GM12801 (cell line): Measurements from ENCODE around the gene TMSB15C.
"Not testable (repeated sequence)": the region's sequence is repeated elsewhere in the genome, so short reads cannot be mapped to it uniquely, and the experiment has no call there.

Experiments
- TF ChIP-seq, protein P1 (sequence below): IDR thresholded peaks from one replicate; pipeline ENCODE4 v1.5.1; 2011; ENCODE audit warnings: control low read depth; ENCODE audit not compliant: insufficient read length; ENCODE audit errors: extremely low read depth

TMSB15C gene

GRCh38 chrX:104075778-104076445 lies at the start of gene TMSB15C:
Gene TMSB15C (minus strand): TSS chrX:104076236.
- TF ChIP-seq, protein P1, sequence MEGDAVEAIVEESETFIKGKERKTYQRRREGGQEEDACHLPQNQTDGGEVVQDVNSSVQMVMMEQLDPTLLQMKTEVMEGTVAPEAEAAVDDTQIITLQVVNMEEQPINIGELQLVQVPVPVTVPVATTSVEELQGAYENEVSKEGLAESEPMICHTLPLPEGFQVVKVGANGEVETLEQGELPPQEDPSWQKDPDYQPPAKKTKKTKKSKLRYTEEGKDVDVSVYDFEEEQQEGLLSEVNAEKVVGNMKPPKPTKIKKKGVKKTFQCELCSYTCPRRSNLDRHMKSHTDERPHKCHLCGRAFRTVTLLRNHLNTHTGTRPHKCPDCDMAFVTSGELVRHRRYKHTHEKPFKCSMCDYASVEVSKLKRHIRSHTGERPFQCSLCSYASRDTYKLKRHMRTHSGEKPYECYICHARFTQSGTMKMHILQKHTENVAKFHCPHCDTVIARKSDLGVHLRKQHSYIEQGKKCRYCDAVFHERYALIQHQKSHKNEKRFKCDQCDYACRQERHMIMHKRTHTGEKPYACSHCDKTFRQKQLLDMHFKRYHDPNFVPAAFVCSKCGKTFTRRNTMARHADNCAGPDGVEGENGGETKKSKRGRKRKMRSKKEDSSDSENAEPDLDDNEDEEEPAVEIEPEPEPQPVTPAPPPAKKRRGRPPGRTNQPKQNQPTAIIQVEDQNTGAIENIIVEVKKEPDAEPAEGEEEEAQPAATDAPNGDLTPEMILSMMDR: not testable (repeated sequence)

DNA sequence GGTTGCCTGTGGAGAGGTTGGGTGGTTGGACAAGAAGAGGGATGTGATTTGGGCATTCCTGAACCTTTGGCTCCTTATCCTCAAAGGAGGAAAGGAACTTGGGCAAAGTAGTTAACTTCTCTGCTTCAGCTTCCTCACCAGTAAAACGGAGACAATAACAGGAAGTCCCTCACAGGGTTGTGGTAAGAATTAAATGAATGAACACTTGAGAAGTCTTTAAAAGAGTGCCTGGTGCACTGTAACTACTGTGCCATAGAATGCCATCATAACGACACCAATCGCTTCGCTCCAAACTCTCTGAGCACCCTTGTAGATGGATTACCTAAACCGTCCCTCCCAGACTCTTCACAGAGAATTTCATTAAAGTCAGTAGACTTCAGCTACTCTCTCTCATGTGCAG lies 46.8 kb upstream of the TMSB15C start:
- TF ChIP-seq, protein P1: no peak

GRCh38 chrX:104118765-104119164 lies 42.7 kb upstream of the TMSB15C start:
- TF ChIP-seq, protein P1: no peak

GRCh38 chrX:104117759-104118158 lies 41.7 kb upstream of the TMSB15C start:
- TF ChIP-seq, protein P1: no peak

DNA sequence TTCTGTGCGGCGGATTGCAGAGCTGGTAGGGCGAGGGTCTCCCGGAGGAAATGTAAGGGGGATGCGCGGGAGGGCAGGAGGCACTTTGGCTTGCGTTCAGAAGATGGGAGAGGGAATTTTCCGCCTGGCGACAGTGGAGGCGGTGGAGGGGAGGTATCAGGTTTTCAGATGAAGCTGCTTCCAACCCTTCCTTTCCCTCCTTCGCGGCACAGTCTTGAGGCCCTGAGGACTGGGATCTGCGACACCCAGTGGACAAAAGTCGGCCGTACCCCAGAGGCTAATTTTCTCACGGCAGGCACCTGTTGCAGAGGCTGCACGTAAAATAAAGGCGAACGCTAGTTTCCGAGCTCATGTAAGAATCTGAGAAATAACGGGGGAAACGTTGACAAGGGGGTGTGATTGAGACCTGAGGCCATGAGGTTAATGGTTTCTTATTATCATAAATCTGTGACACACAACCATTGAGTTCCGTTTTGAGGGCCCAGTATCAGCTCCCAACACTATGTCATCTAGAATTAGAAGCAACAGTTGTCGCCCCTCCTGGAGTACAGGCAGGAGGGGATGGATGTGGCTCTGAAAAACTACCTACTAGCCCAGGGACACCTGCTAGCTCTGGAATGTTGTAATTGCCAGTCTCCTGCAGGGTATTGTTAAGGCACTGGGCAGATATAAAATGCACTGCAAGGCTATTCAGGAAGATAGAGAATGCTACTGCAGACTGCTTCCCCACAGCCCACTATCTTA lies 37.4 kb upstream of the TMSB15C start:
- TF ChIP-seq, protein P1: no peak

GRCh38 chrX:104112326-104112951 lies 36.4 kb upstream of the TMSB15C start, which contains the start of gene ZCCHC18:
Gene ZCCHC18 (plus strand): TSS chrX:104112523. CDS start chrX:104114112, 1,589 bp downstream.
- TF ChIP-seq, protein P1: no peak

GRCh38 chrX:104108955-104109354 lies 32.9 kb upstream of the TMSB15C start:
- TF ChIP-seq, protein P1: no peak
